Body of pancreas (tissue), 4 donors: ENCODE measurements around the gene E4F1. TPM values are rescaled to one million over a fixed set of nuclear protein-coding genes. Genes with fewer than 3 reads are reported as not detected.

Experiments
- ATAC-seq: fragments of 150-250 bp; one replicate; pipeline ENCODE4 v1.9.1; 2016
- DNase-seq, 4 donors: peaks; one replicate each; pipeline ENCODE4 v3.0.0-alpha.2; 2019
- H3K27ac ChIP-seq, 4 donors: fragments of 200-600 bp; sonication (generic); 1 replicate in 3 of 4; 2 replicates in 1 of 4; pipeline versions ENCODE4 v1.5.1 to v1.6.1; 2016 to 2019; ENCODE audit warnings: mild to moderate bottlenecking in 1 of 4, mixed read lengths in 1 of 4, moderate library complexity in 1 of 4
- H3K27me3 ChIP-seq, 2 donors: fragments of 200-600 bp; sonication (generic); one replicate each; pipeline ENCODE4 v1.6.0; 2016; ENCODE audit warnings: mild to moderate bottlenecking in 1 of 2
- H3K36me3 ChIP-seq, 2 donors: fragments of 200-600 bp; sonication (generic); replicated peaks in 1 of 2; 2 replicates each; pipeline ENCODE4 v1.5.1; 2016; ENCODE audit warnings: low read depth in 2 of 2; ENCODE audit not compliant: insufficient read depth in 1 of 2
- H3K4me1 ChIP-seq: fragments of 200-600 bp; sonication (generic); one replicate; pipeline ENCODE4 v1.6.0; 2016
- H3K4me3 ChIP-seq, 2 donors: fragments of 200-600 bp; sonication (generic); 1 replicate in 1 of 2; 2 replicates in 1 of 2; pipeline ENCODE4 v1.5.1; 2016 to 2019
- H3K9me3 ChIP-seq, 3 donors: fragments of 200-600 bp; sonication (generic); 1 replicate in 2 of 3; 2 replicates in 1 of 3; pipeline ENCODE4 v1.5.1; 2016
- CTCF ChIP-seq, 7 experiments: fragments of 450-650 bp in 4 of 7; fragments of 200-600 bp in 3 of 7; sonication (generic) in 3 of 7; IDR thresholded peaks; one replicate each; pipeline ENCODE4 v1.5.1; 2016 to 2019; ENCODE audit warnings: antibody characterized with exemption in 7 of 7
- POLR2A ChIP-seq, 3 donors: fragments of 450-650 bp; IDR thresholded peaks; one replicate each; pipeline ENCODE4 v1.6.1; 2016; ENCODE audit warnings: antibody characterized with exemption in 3 of 3, mild to moderate bottlenecking in 2 of 3
- WGBS, 2 donors: methylation state at CpG; one replicate each; pipeline ENCODE4 v1.1.5; 2017; 5-methylcytosine and 5-hydroxymethylcytosine counted together
- intact Hi-C: fragments of 100-400 bp; cut with DNase I; formaldehyde crosslinking; loops from one replicate; pipeline ENCODE4 v1.15.1; 2023
- total RNA-seq, 2 donors: library from RNA; depleted of rRNA; stranded (reverse); fragments of >200 nt; gene quantifications; one replicate each; pipeline ENCODE4 v1.1.0, GENCODE V29; 2016

E4F1 gene
- total RNA-seq, 2 donors from 2014 or later = 22.3 to 48.1 TPM

DNA sequence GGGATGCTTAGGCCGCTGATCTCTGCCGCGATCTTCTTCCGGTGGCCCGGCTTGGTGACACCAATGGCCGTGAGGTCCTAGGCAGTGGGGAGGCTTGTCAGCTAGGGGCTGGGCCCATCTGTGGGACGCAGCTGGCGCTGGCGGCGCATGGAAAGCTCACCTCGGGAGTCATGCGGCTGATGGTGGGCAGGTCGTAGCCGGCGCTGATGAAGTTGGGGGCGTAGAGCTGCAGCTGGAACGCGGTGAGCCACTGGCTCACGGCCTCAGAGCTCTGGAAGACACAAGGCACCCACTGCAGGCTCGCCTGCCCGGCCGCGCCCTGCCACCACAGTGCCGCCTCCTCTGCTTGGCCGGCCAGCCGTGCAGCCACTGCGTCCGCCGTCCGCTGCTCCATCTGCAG lies 39.7 kb upstream of the E4F1 start:
- no peak for DNase-seq
- intact Hi-C loops = no loop called here
- no peaks in the 10 kb centered on the region for H3K4me1 ChIP-seq
- no peaks in the 10 kb centered on the region for H3K36me3 ChIP-seq
- H3K27ac ChIP-seq = no peak overlapping the region
- WGBS, 2 donors = 92% methylated on average over 28 of the region's 30 CpGs; no CpG with 5 or more reads in 1 of the 2 donors
- H3K4me3 ChIP-seq = no peak overlapping the region
- TF ChIP-seq POLR2A (IDR thresholded peaks at IDR 0.05) (no peak), CTCF (IDR thresholded peaks at IDR 0.05) (no peak)
- ATAC-seq = no peak
- H3K27me3 ChIP-seq = no peaks in the 10 kb centered on the region
- H3K9me3 ChIP-seq = no peaks in the 10 kb centered on the region

- 86 to 90% methylated on average over 15 to 19 of the region's 19 CpGs for WGBS, 2 donors
- intact Hi-C loops = no loop called here
- DNase-seq = no peak
Measured at GRCh38 chr16:2184346-2184745, 39.0 kb upstream of the E4F1 start.

DNA sequence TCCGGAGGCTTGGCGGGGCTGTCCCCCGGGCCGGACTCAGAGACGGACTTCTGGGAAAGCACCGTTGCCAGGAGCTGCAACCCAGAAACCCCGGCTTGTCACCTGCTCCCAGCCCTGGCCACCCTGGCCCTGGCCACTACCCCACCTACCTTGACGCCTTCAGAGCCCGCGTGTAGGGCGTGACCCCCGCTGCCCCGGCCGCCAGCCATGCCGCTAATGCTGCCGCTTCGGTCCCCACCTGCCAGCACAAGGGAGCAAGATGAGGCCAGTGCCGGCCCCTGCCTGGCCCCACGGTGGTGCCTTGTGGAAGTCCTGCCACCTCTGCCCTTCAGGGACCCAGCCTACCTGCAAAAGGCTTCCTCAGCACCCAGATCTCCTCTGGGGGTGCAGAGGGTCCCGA lies 38.4 kb upstream of the E4F1 start:
- intact Hi-C loops = no loop called here
- Histone ChIP-seq H3K27me3 (no peaks in the 10 kb centered on the region), H3K36me3 (no peaks in the 10 kb centered on the region), H3K4me1 (no peaks in the 10 kb centered on the region), H3K4me3 (no peak overlapping the region), H3K27ac (no peak overlapping the region), H3K9me3 (no peaks in the 10 kb centered on the region)
- TF ChIP-seq POLR2A (IDR thresholded peaks at IDR 0.05) (no peak), CTCF (IDR thresholded peaks at IDR 0.05) (no peak)
- 76% methylated on average over 20 of the region's 20 CpGs; no CpG with 5 or more reads in 1 of the 2 donors for WGBS, 2 donors
- ATAC-seq (no peak), DNase-seq (no peak)

More at GRCh38 chr16:2184346-2184745, 39.0 kb upstream of the E4F1 start:
- H3K36me3 ChIP-seq = no peaks in the 10 kb centered on the region
- no peaks in the 10 kb centered on the region for H3K4me1 ChIP-seq
- no peaks in the 10 kb centered on the region for H3K27me3 ChIP-seq
- H3K27ac ChIP-seq = no peak overlapping the region
- TF ChIP-seq POLR2A (IDR thresholded peaks at IDR 0.05) = no peak
- no peak for TF ChIP-seq CTCF (IDR thresholded peaks at IDR 0.05)
- ATAC-seq = no peak
- no peak overlapping the region for H3K4me3 ChIP-seq
- H3K9me3 ChIP-seq = no peaks in the 10 kb centered on the region

- H3K27ac ChIP-seq = no peak overlapping the region
- no peaks in the 10 kb centered on the region for H3K9me3 ChIP-seq
- ATAC-seq (no peak), DNase-seq (no peak)
- no peak for TF ChIP-seq CTCF (IDR thresholded peaks at IDR 0.05)
- no peak for TF ChIP-seq POLR2A (IDR thresholded peaks at IDR 0.05)
- intact Hi-C loops = no loop called here
- H3K4me3 ChIP-seq = no peak overlapping the region
- H3K36me3 ChIP-seq = no peaks in the 10 kb centered on the region
- H3K27me3 ChIP-seq = no peaks in the 10 kb centered on the region
- WGBS, 2 donors = 91 to 96% methylated on average over 12 to 13 of the region's 13 CpGs
- H3K4me1 ChIP-seq = no peaks in the 10 kb centered on the region
Measured at GRCh38 chr16:2186064-2186463, 37.3 kb upstream of the E4F1 start.

- Histone ChIP-seq H3K36me3 (no peaks in the 10 kb centered on the region), H3K4me3 (no peak overlapping the region), H3K27me3 (no peaks in the 10 kb centered on the region), H3K9me3 (no peaks in the 10 kb centered on the region), H3K4me1 (no peaks in the 10 kb centered on the region), H3K27ac (no peak overlapping the region)
- DNase-seq (no peak), ATAC-seq (no peak)
- WGBS, 2 donors = 92 to 97% methylated on average over 6 to 13 of the region's 20 CpGs
- intact Hi-C loops = no loop called here
- TF ChIP-seq POLR2A (IDR thresholded peaks at IDR 0.05) (no peak), CTCF (IDR thresholded peaks at IDR 0.05) (no peak)
Measured at GRCh38 chr16:2186505-2186904, 36.9 kb upstream of the E4F1 start.
